Liver (tissue), 9 donors: ENCODE results near the gene DNAH8. TPM values are rescaled to one million over a fixed set of nuclear protein-coding genes. Genes with fewer than 3 reads are reported as not detected.

Experiments
- DNase-seq: peaks from one replicate; pipeline ENCODE4 v3.0.0-alpha.2; 2017; ENCODE audit warnings: low spot score
- H3K27ac ChIP-seq, 2 donors: one replicate each; pipeline ENCODE4 v1.7.0; 2013; ENCODE audit warnings: inconsistent platforms in 2 of 2, low read length in 2 of 2, control low read depth in 1 of 2, low read depth in 1 of 2, mild to moderate bottlenecking in 1 of 2
- H3K27me3 ChIP-seq, 4 donors: one replicate each; pipeline versions ENCODE4 v1.6.1 to v1.7.0; 2013; ENCODE audit warnings: low read length in 3 of 4, inconsistent platforms in 1 of 4, mild to moderate bottlenecking in 1 of 4, moderate library complexity in 1 of 4; ENCODE audit not compliant: control insufficient read depth in 4 of 4, insufficient read depth in 4 of 4
- H3K36me3 ChIP-seq, 4 donors: one replicate each; pipeline versions ENCODE4 v1.6.1 to v1.7.0; 2013; ENCODE audit warnings: low read length in 3 of 4, mild to moderate bottlenecking in 3 of 4, low read depth in 1 of 4, moderate library complexity in 1 of 4; ENCODE audit not compliant: control insufficient read depth in 4 of 4, insufficient read depth in 3 of 4
- H3K4me1 ChIP-seq, 4 donors: one replicate each; pipeline versions ENCODE4 v1.6.1 to v1.7.0; 2013; ENCODE audit warnings: low read length in 3 of 4, mild to moderate bottlenecking in 3 of 4, moderate library complexity in 1 of 4; ENCODE audit not compliant: control insufficient read depth in 4 of 4, insufficient read depth in 4 of 4
- H3K4me3 ChIP-seq, 3 donors: one replicate each; pipeline versions ENCODE4 v1.6.1 to v1.7.0; 2013; ENCODE audit warnings: low read length in 3 of 3, control low read depth in 1 of 3, low read depth in 1 of 3, mild to moderate bottlenecking in 1 of 3
- H3K9ac ChIP-seq, 2 donors: one replicate each; pipeline ENCODE4 v1.7.0; 2013; ENCODE audit warnings: low read length in 2 of 2, mild to moderate bottlenecking in 2 of 2, moderate library complexity in 2 of 2, control low read depth in 1 of 2, low read depth in 1 of 2
- H3K9me3 ChIP-seq, 4 donors: one replicate each; pipeline versions ENCODE4 v1.6.1 to v1.7.0; 2013; ENCODE audit warnings: low read length in 3 of 4; ENCODE audit not compliant: control insufficient read depth in 4 of 4
- ATF3 ChIP-seq: IDR thresholded peaks from 2 replicates; pipeline ENCODE4 v1.6.1; 2016; ENCODE audit warnings: antibody characterized with exemption
- EGR1 ChIP-seq, 2 donors: IDR thresholded peaks; 2 replicates each; pipeline ENCODE4 v1.6.1; 2016 to 2018; ENCODE audit warnings: antibody characterized with exemption in 2 of 2, low read depth in 2 of 2
- FOXA1 ChIP-seq: IDR thresholded peaks from 2 replicates; pipeline ENCODE4 v1.6.1; 2016; ENCODE audit warnings: antibody characterized with exemption
- HNF4G ChIP-seq: IDR thresholded peaks from 2 replicates; pipeline ENCODE4 v1.6.1; 2016; ENCODE audit warnings: antibody characterized with exemption
- JUND ChIP-seq, 2 donors: IDR thresholded peaks; 2 replicates each; pipeline ENCODE4 v1.6.1; 2016; ENCODE audit warnings: antibody characterized with exemption in 2 of 2
- MAX ChIP-seq: IDR thresholded peaks from 2 replicates; pipeline ENCODE4 v1.6.1; 2016; ENCODE audit warnings: antibody characterized with exemption
- RAD21 ChIP-seq, 2 donors: IDR thresholded peaks; 2 replicates each; pipeline ENCODE4 v1.6.1; 2016; ENCODE audit warnings: antibody characterized with exemption in 2 of 2, mild to moderate bottlenecking in 2 of 2
- REST ChIP-seq: IDR thresholded peaks from 2 replicates; pipeline ENCODE4 v1.6.1; 2016; ENCODE audit warnings: antibody characterized with exemption, mild to moderate bottlenecking
- RXRA ChIP-seq, 2 donors: IDR thresholded peaks; 2 replicates each; pipeline ENCODE4 v1.6.1; 2017 to 2018; ENCODE audit warnings: antibody characterized with exemption in 2 of 2, mild to moderate bottlenecking in 1 of 2
- SP1 ChIP-seq: IDR thresholded peaks from 2 replicates; pipeline ENCODE4 v1.6.1; 2018; ENCODE audit warnings: antibody characterized with exemption, mild to moderate bottlenecking
- TAF1 ChIP-seq: conservative IDR thresholded peaks from 2 replicates; pipeline ENCODE4 v1.6.1; 2016; ENCODE audit warnings: antibody characterized with exemption, mild to moderate bottlenecking
- YY1 ChIP-seq: IDR thresholded peaks from 2 replicates; pipeline ENCODE4 v1.6.1; 2016; ENCODE audit warnings: antibody characterized with exemption, mild to moderate bottlenecking
- WGBS: extraction: QIAGEN DNeasy Blood & Tissue Kit; methylation state at CpG from one replicate; pipeline ENCODE4 v1.1.7; 2013; 5-methylcytosine and 5-hydroxymethylcytosine counted together
- polyA plus RNA-seq, 2 donors: library from polyadenylated mRNA; stranded (reverse) in 1 of 2; unstranded in 1 of 2; fragments of 200-250 nt in 1 of 2; fragments of >200 nt in 1 of 2; fragmentation: Nextera tagmentation in 1 of 2; extraction: Ambion mirVana in 1 of 2; gene quantifications; one replicate each; pipeline versions ENCODE4 v1.2.1 to v1.2.3, GENCODE V29; 2013 to 2015
- total RNA-seq, 2 donors: library from RNA; depleted of rRNA; stranded (reverse); fragments of >200 nt; gene quantifications; one replicate each; pipeline ENCODE4 v1.2.3, GENCODE V29; 2014
- TF ChIP-seq, protein P1 (sequence below): IDR thresholded peaks from 2 replicates; pipeline ENCODE4 v1.6.1; 2016; ENCODE audit warnings: antibody characterized with exemption
- donor health status: healthy.
- donor health status: healthy.
- donor health status: healthy.
- donor health status: healthy.
- donor health status: healthy.

DNAH8 gene
- total and polyA plus RNA-seq, 4 donors: under 0.01 to 0.05 TPM; not detected in 2

DNA sequence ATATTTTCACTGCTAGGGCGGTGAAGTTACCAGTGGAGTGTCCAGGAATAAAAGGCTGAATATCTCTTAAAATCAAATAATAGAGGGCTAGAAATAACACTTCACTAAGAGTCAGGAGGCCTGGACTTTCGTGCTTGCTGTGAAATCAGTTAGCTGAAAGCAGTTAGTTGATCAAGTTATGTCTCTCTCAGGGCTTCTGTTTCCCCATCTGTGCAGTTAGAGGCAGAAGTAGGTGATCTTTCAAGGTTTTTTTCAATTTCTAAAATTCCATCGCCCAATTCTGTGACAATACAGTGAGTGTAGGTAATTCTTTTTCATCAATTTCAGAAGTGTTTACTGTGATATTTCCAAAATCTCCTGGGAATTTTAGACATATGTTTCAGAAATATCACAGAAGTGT lies 260.9 kb downstream of the DNAH8 start:
- Histone ChIP-seq H3K36me3 (no peaks in the 10 kb centered on the region), H3K4me1 (peaks cover 4 to 12% (median 7%) of the 10 kb centered on the region in 4 donors), H3K9ac (no peak overlapping the region), H3K9me3 (no peaks in the 10 kb centered on the region), H3K27ac (no peak overlapping the region), H3K4me3 (no peak overlapping the region), H3K27me3 (peaks cover 0 to 6% (median 2%) of the 10 kb centered on the region in 4 donors)
- TF ChIP-seq REST: peak; percentile 16
- TF ChIP-seq RAD21 (IDR thresholded peaks at IDR 0.05): no peak
- peak in 1 of 2 donors; percentile 13 for TF ChIP-seq JUND (IDR thresholded peaks at IDR 0.05)
- no peak for DNase-seq
- WGBS: 64% methylated on average over 3 of the region's 3 CpGs

DNA sequence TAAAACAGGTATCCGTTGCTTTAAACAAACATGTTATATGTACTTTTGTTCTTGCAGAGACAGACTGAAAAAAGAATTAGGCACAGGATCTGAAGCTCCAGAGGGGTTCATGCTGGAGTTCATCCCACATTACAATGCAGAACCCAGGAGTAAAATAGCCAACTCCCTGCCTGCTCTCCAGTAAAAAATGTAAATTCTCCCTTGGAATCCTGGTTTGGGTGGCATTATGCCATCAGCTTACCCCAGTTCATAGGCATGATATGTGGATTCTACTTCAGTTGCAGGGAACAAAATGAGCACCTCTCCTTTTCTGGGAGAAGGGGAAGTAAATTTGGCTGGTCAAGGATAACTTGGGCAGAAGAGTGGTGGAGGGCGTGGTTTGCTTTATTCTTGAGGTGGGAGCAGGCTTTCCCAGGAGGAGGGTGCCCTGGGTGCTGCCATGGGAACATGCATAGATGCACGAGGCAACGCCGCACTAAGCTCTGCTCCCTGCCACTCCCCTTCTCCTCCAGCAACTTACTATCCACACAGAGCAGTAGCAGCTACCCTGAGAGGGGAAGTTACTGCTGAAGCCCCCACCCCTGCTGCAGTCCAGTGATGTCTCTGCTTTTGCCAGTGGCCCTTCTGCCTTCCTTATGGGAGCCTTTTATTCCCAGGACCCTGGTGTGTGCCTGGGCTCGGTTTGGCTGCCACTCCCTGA lies 261.8 kb downstream of the DNAH8 start:
- no peak for DNase-seq
- 75% methylated on average over 6 of the region's 6 CpGs for WGBS
- no peaks in the 10 kb centered on the region for H3K9me3 ChIP-seq

More for the DNA sequence above, 261.8 kb downstream of the DNAH8 start:
- Histone ChIP-seq H3K4me1 (peaks cover 4 to 12% (median 7%) of the 10 kb centered on the region in 4 donors), H3K4me3 (no peak overlapping the region), H3K9ac (no peak overlapping the region), H3K27me3 (peaks cover 0 to 6% (median 2%) of the 10 kb centered on the region in 4 donors), H3K27ac (no peak overlapping the region), H3K36me3 (no peaks in the 10 kb centered on the region)
- TF ChIP-seq REST (no peak), JUND (IDR thresholded peaks at IDR 0.05) (no peak), HNF4G (no peak), ATF3 (no peak), EGR1 (IDR thresholded peaks at IDR 0.05; ENCODE audit: low read depth in 2 of 2) (no peak), RXRA (IDR thresholded peaks at IDR 0.05) (no peak), MAX (no peak), TAF1 (no peak), SP1 (no peak), YY1 (no peak), FOXA1 (no peak)
- TF ChIP-seq, protein P1, sequence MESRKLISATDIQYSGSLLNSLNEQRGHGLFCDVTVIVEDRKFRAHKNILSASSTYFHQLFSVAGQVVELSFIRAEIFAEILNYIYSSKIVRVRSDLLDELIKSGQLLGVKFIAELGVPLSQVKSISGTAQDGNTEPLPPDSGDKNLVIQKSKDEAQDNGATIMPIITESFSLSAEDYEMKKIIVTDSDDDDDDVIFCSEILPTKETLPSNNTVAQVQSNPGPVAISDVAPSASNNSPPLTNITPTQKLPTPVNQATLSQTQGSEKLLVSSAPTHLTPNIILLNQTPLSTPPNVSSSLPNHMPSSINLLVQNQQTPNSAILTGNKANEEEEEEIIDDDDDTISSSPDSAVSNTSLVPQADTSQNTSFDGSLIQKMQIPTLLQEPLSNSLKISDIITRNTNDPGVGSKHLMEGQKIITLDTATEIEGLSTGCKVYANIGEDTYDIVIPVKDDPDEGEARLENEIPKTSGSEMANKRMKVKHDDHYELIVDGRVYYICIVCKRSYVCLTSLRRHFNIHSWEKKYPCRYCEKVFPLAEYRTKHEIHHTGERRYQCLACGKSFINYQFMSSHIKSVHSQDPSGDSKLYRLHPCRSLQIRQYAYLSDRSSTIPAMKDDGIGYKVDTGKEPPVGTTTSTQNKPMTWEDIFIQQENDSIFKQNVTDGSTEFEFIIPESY: no peak
